HCT116 (cell line): ENCODE results near the gene WDR45B. TPM values are rescaled to one million over a fixed set of nuclear protein-coding genes. Genes with fewer than 3 reads are reported as not detected.

ENCODE experiments used
- ATAC-seq: fragments of 200-7000 bp; cut with Tn5 transposase; 2 replicates; pipeline ENCODE4 v1.9.1; 2020; ENCODE audit warnings: mild to moderate bottlenecking, moderate library complexity
- BruUV-seq: library from RNA; stranded (reverse); fragments of 400-500 nt; replicated peaks from 2 replicates; lab custom pipeline; 2021; lab: Mats Ljungman, UMichigan
- CTCF ChIA-PET: fragments of 300-600 bp; sonication (Branson Sonifier 250); formaldehyde crosslinking; loops from one replicate; lab custom pipeline; 2021; ENCODE audit warnings: antibody characterized with exemption; lab: Charles Lee
- POLR2A ChIA-PET: fragments of 300-600, 350-600 bp; sonication (Branson Sonifier 250); formaldehyde crosslinking; loops from one replicate; lab custom pipeline; 2021; ENCODE audit warnings: antibody characterized with exemption; lab: Charles Lee
- RAD21 ChIA-PET, 2 experiments: fragments of 300-600 bp; sonication (Branson Sonifier 250); formaldehyde crosslinking; loops; one replicate each; lab custom pipeline; 2023; ENCODE audit warnings: low total read pairs in 2 of 2; ENCODE audit not compliant: uncharacterized antibody in 2 of 2, unreplicated experiment in 2 of 2, low non-redundant PET in 1 of 2; lab: Charles Lee
- DNase-seq: peaks from one replicate; pipeline ENCODE4 v3.0.0-alpha.2; 2010; ENCODE audit warnings: low read depth, low spot score
- H2AFZ ChIP-seq: fragments of 200-600 bp; shearing (Covaris generic), sonication (generic); 2 replicates; pipeline ENCODE4 v1.6.1; 2017; ENCODE audit warnings: low read depth, mixed run types, mixed read lengths, antibody characterized with exemption, low read length; ENCODE audit not compliant: poor library complexity, severe bottlenecking
- H3K27ac ChIP-seq: 2 replicates; pipeline ENCODE4 v1.5.1; 2012; ENCODE audit warnings: low read depth, low read length
- H3K27me3 ChIP-seq: fragments of 200-600 bp; sonication (generic); 2 replicates; pipeline ENCODE4 v1.6.1; 2016; ENCODE audit warnings: mixed run types, low read length, mixed read lengths; ENCODE audit not compliant: insufficient read depth
- H3K36me3 ChIP-seq, 2 experiments: fragments of 200-500 bp in 1 of 2; fragments of 200-600 bp in 1 of 2; sonication (Bioruptor generic) in 1 of 2; sonication (generic) in 1 of 2; 2 replicates each; pipeline versions ENCODE4 v1.5.1 to v1.6.1; 2014 to 2016; ENCODE audit warnings: low read length in 2 of 2, inconsistent platforms in 1 of 2, mixed read lengths in 1 of 2, mixed run types in 1 of 2; ENCODE audit not compliant: insufficient read depth in 2 of 2, control insufficient read depth in 1 of 2
- H3K4me1 ChIP-seq, 2 experiments: fragments of 200-600 bp in 1 of 2; sonication (generic) in 1 of 2; 2 replicates each; pipeline versions ENCODE4 v1.5.1 to v1.6.1; 2012 to 2017; ENCODE audit warnings: low read length in 2 of 2, inconsistent platforms in 1 of 2, mild to moderate bottlenecking in 1 of 2, mixed read lengths in 1 of 2, mixed run types in 1 of 2, moderate library complexity in 1 of 2; ENCODE audit not compliant: insufficient read depth in 2 of 2, control insufficient read depth in 1 of 2
- H3K4me2 ChIP-seq: fragments of 200-600 bp; sonication (generic); 2 replicates; pipeline ENCODE4 v1.6.1; 2017; ENCODE audit warnings: mixed run types, low read length, mixed read lengths
- H3K4me3 ChIP-seq, 2 experiments: fragments of 200-600 bp in 1 of 2; sonication (generic) in 1 of 2; replicated peaks in 1 of 2; 2 replicates each; pipeline ENCODE4 v1.5.1; 2011 to 2016; ENCODE audit warnings: low read length in 2 of 2, control low read depth in 1 of 2, low read depth in 1 of 2, mild to moderate bottlenecking in 1 of 2, mixed read lengths in 1 of 2, mixed run types in 1 of 2
- H3K79me2 ChIP-seq: fragments of 200-600 bp; sonication (generic); 2 replicates; pipeline ENCODE4 v1.6.1; 2017; ENCODE audit warnings: mild to moderate bottlenecking, mixed run types, low read length, moderate library complexity, mixed read lengths; ENCODE audit not compliant: insufficient read depth
- H3K9ac ChIP-seq: fragments of 200-600 bp; sonication (generic); 2 replicates; pipeline ENCODE4 v1.6.1; 2016; ENCODE audit warnings: low read length, mixed read lengths
- H3K9me2 ChIP-seq: fragments of 200-600 bp; sonication (generic), shearing (Covaris generic); 2 replicates; pipeline ENCODE4 v1.6.1; 2017; ENCODE audit warnings: mixed run types, mild to moderate bottlenecking, moderate library complexity; ENCODE audit not compliant: insufficient read depth
- H3K9me3 ChIP-seq, 2 experiments: fragments of 200-500 bp in 1 of 2; fragments of 200-600 bp in 1 of 2; sonication (Bioruptor generic) in 1 of 2; sonication (generic) in 1 of 2; 2 replicates each; pipeline ENCODE4 v1.6.1; 2014 to 2017; ENCODE audit warnings: low read length in 2 of 2, mixed read lengths in 2 of 2, inconsistent platforms in 1 of 2, low read depth in 1 of 2, mild to moderate bottlenecking in 1 of 2, mixed run types in 1 of 2, moderate library complexity in 1 of 2; ENCODE audit not compliant: control insufficient read depth in 1 of 2, insufficient read depth in 1 of 2
- H4K20me1 ChIP-seq: fragments of 200-600 bp; sonication (generic), shearing (Covaris generic); 2 replicates; pipeline ENCODE4 v1.6.1; 2017; ENCODE audit warnings: mixed run types, mild to moderate bottlenecking, moderate library complexity; ENCODE audit not compliant: insufficient read depth
- ATF3 ChIP-seq: IDR thresholded peaks from 2 replicates; pipeline ENCODE4 v1.6.1; 2012
- EGR1 ChIP-seq: IDR thresholded peaks from 2 replicates; pipeline ENCODE4 v1.6.1; 2012; ENCODE audit warnings: low read depth
- ELF1 ChIP-seq: IDR thresholded peaks from 2 replicates; pipeline ENCODE4 v1.6.1; 2012; ENCODE audit warnings: low read depth, borderline replicate concordance
- EZH2 ChIP-seq: fragments of 200-600 bp; sonication (generic); IDR thresholded peaks from 2 replicates; pipeline ENCODE4 v1.6.1; 2017; ENCODE audit warnings: antibody characterized with exemption, mixed run types
- FOSL1 ChIP-seq: IDR thresholded peaks from 2 replicates; pipeline ENCODE4 v1.6.1; 2012; ENCODE audit warnings: low read depth
- JUND ChIP-seq: IDR thresholded peaks from 2 replicates; pipeline ENCODE4 v1.6.1; 2012
- POLR2A ChIP-seq: IDR thresholded peaks from 2 replicates; pipeline ENCODE4 v1.7.0; 2011; ENCODE audit warnings: borderline replicate concordance; ENCODE audit not compliant: insufficient read depth, insufficient read length; ENCODE audit errors: extremely low read depth
- REST ChIP-seq: IDR thresholded peaks from 2 replicates; pipeline ENCODE4 v1.6.1; 2012; ENCODE audit warnings: low read depth
- YY1 ChIP-seq: IDR thresholded peaks from 2 replicates; pipeline ENCODE4 v1.6.1; 2011; ENCODE audit warnings: low read length, low read depth, moderate library complexity, mild to moderate bottlenecking; ENCODE audit not compliant: insufficient replicate concordance; ENCODE audit errors: extremely low read depth
- ZNF274 ChIP-seq: fragments of 200-500 bp; sonication (Bioruptor generic); IDR thresholded peaks from 2 replicates; pipeline ENCODE4 v1.6.1; 2014; ENCODE audit warnings: mild to moderate bottlenecking, low read depth, low read length, inconsistent platforms
- intact Hi-C: fragments of 100-400 bp; cut with micrococcal nuclease; formaldehyde crosslinking; loops from 2 replicates; pipeline ENCODE4 v1.10.0; 2022
- total RNA-seq: library from RNA; stranded (reverse); gene quantifications from one replicate; pipeline ENCODE4 v1.2.1, GENCODE V29; 2021; ENCODE audit not compliant: unreplicated experiment

Gene WDR45B
- total RNA-seq, 1 experiment from 2014 or later = 117 TPM

GRCh38 chr17:82668631-82669099, 20.4 kb upstream of the WDR45B start (continued):
- TF ChIP-seq REST (no peak), YY1 (no peak)

GRCh38 chr17:82668024-82668630, 19.9 kb upstream of the WDR45B start:
- Histone ChIP-seq H3K4me3 (no peak overlapping the region), H2AFZ (no peak overlapping the region), H3K9me3 (no peaks in the 10 kb centered on the region), H3K4me2 (peak overlapping the region; percentile 65), H3K4me1 (peaks cover 0 to 8% of the 10 kb centered on the region in 2 experiments; a peak in 1 of 4 replicates), H3K9ac (no peak overlapping the region), H4K20me1 (no peaks in the 10 kb centered on the region), H3K36me3 (no peaks in the 10 kb centered on the region), H3K27me3 (no peaks in the 10 kb centered on the region), H3K27ac (no peak overlapping the region; the same call in 1 of the 2 replicates), H3K79me2 (no peaks in the 10 kb centered on the region), H3K9me2 (no peaks in the 10 kb centered on the region)
- ChIA-PET POLR2A (no interaction called here), CTCF (interaction anchor here (0.7 to 1.2 kb wide), 5 partner anchors 87 to 110 kb away, joined by 3 to 6 read pairs (median 3); no protein-coding TSS in a partner anchor), RAD21 (interaction anchor here (0.6 to 1.2 kb wide), 2 partner anchors 11 to 99 kb away, joined by 3 read pairs; no protein-coding TSS in a partner anchor)
- intact Hi-C loops = loop anchor here (1.0 kb wide), 1 partner anchor 99 kb away; no protein-coding TSS in a partner anchor
- TF ChIP-seq ELF1 = no peak
- no peak for TF ChIP-seq EZH2
- no peak for TF ChIP-seq FOSL1
- TF ChIP-seq ATF3 = no peak
- TF ChIP-seq EGR1 = no peak
- TF ChIP-seq REST = no peak
- TF ChIP-seq JUND = no peak
- TF ChIP-seq POLR2A = no peak
- TF ChIP-seq ZNF274 = no peak
- DNase-seq = no peak
- BruUV-seq = no TSS peak
- ATAC-seq = peak; percentile 43; the same call in 1 of the 2 replicates
